MM.1S (cell line): Measurements from ENCODE around the gene PTPRR.

Experiments
- CTCF ChIP-seq: fragments of 300-600 bp; sonication (generic); IDR thresholded peaks from 2 replicates; pipeline ENCODE4 v1.5.1; 2016; ENCODE audit warnings: antibody characterized with exemption, low read length, mixed read lengths
- EZH2 ChIP-seq: fragments of 300-600 bp; sonication (generic); optimal IDR thresholded peaks from 2 replicates; pipeline ENCODE3; 2017; ENCODE audit warnings: low read depth, mild to moderate bottlenecking, antibody characterized with exemption, low read length, mixed read lengths
- EZH2phosphoT487 ChIP-seq: fragments of 300-600 bp; sonication (generic); IDR thresholded peaks from 2 replicates; pipeline ENCODE4 v1.6.1; 2018; ENCODE audit warnings: antibody characterized with exemption, low read length

- TF ChIP-seq CTCF (no peak), EZH2 (no peak), EZH2phosphoT487 (no peak)
These were observed 229.4 kb downstream of the PTPRR start for GRCh38 chr12:70691018-70691672.
